Mesendoderm (in vitro differentiated cells): ENCODE data around the gene FOXL2NB.

Source experiments
- DNase-seq: peaks from one replicate; pipeline ENCODE4 v3.0.0; 2013
- H2AK5ac ChIP-seq: 2 replicates; pipeline ENCODE4 v1.6.1; 2013; ENCODE audit warnings: low read length, inconsistent platforms
- H2BK120ac ChIP-seq: 2 replicates; pipeline ENCODE4 v1.6.1; 2013; ENCODE audit warnings: low read depth, mild to moderate bottlenecking, low read length, moderate library complexity, mixed read lengths
- H2BK15ac ChIP-seq: replicated peaks from 2 replicates; pipeline ENCODE4 v1.6.1; 2013; ENCODE audit warnings: low read depth, mild to moderate bottlenecking, moderate library complexity
- H2BK5ac ChIP-seq: 2 replicates; pipeline ENCODE4 v1.6.1; 2013; ENCODE audit warnings: low read length, inconsistent platforms
- H3K18ac ChIP-seq: 2 replicates; pipeline ENCODE4 v1.6.1; 2013; ENCODE audit warnings: mild to moderate bottlenecking, low read length, mixed read lengths
- H3K23ac ChIP-seq: one replicate; pipeline ENCODE4 v1.6.1; 2013; ENCODE audit warnings: low read length
- H3K27ac ChIP-seq: 2 replicates; pipeline ENCODE4 v1.5.1; 2013; ENCODE audit warnings: low read depth, mild to moderate bottlenecking, inconsistent platforms, low read length, moderate library complexity
- H3K27me3 ChIP-seq: 2 replicates; pipeline ENCODE4 v1.6.1; 2013; ENCODE audit warnings: low read length, control low read depth, mild to moderate bottlenecking, inconsistent platforms; ENCODE audit not compliant: insufficient read depth, poor library complexity
- H3K36me3 ChIP-seq: 2 replicates; pipeline ENCODE4 v1.6.1; 2013; ENCODE audit warnings: low read length, inconsistent platforms; ENCODE audit not compliant: control insufficient read depth, insufficient read depth
- H3K4ac ChIP-seq: one replicate; pipeline ENCODE4 v1.6.1; 2013; ENCODE audit warnings: low read depth, mild to moderate bottlenecking, low read length, moderate library complexity
- H3K4me1 ChIP-seq: 2 replicates; pipeline ENCODE4 v1.6.1; 2013; ENCODE audit warnings: low read depth, low read length, inconsistent platforms; ENCODE audit not compliant: control insufficient read depth
- H3K4me2 ChIP-seq: 2 replicates; pipeline ENCODE4 v1.6.1; 2013; ENCODE audit warnings: low read length
- H3K4me3 ChIP-seq: 2 replicates; pipeline ENCODE4 v1.5.1; 2013; ENCODE audit warnings: mild to moderate bottlenecking, low read length
- H3K56ac ChIP-seq: one replicate; pipeline ENCODE4 v1.6.1; 2013; ENCODE audit warnings: low read length
- H3K79me1 ChIP-seq: 2 replicates; pipeline ENCODE4 v1.6.1; 2013; ENCODE audit warnings: low read length, inconsistent platforms
- H3K79me2 ChIP-seq: 2 replicates; pipeline ENCODE4 v1.6.1; 2013; ENCODE audit warnings: mild to moderate bottlenecking, low read length; ENCODE audit not compliant: control insufficient read depth, insufficient read depth
- H3K9ac ChIP-seq: 2 replicates; pipeline ENCODE4 v1.6.1; 2013; ENCODE audit warnings: low read length, inconsistent platforms
- H4K5ac ChIP-seq: one replicate; pipeline ENCODE4 v1.6.1; 2013; ENCODE audit warnings: low read length
- H4K8ac ChIP-seq: one replicate; pipeline ENCODE4 v1.6.1; 2013; ENCODE audit warnings: low read depth, mild to moderate bottlenecking, control low read depth, low read length, moderate library complexity
- WGBS: extraction: QIAGEN DNeasy Blood & Tissue Kit; methylation state at CpG from one replicate; pipeline ENCODE4 v1.1.7; 2013; ENCODE audit warnings: low lambda C conversion rate, missing lambda C conversion rate; ENCODE audit not compliant: insufficient coverage; ENCODE audit errors: extremely low coverage; 5-methylcytosine and 5-hydroxymethylcytosine counted together

The FOXL2NB gene

GRCh38 chr3:138945709-138946662 lies 1.0 kb upstream of the FOXL2NB start:
- Histone ChIP-seq H3K56ac (peak overlapping the region; percentile 61), H3K4me3 (peak overlapping the region; percentile 13), H3K18ac (peak overlapping the region; percentile 34), H2BK15ac (no peak overlapping the region), H4K8ac (no peak overlapping the region), H2AK5ac (no peak overlapping the region), H3K27ac (no peak overlapping the region), H3K23ac (no peak overlapping the region), H2BK5ac (no peak overlapping the region), H3K79me2 (no peaks in the 10 kb centered on the region), H4K5ac (no peak overlapping the region), H3K27me3 (peaks cover 53% of the 10 kb centered on the region), H3K4ac (no peak overlapping the region), H2BK120ac (no peak overlapping the region), H3K79me1 (no peaks in the 10 kb centered on the region), H3K9ac (peak overlapping the region; percentile 58), H3K4me1 (peaks cover 4% of the 10 kb centered on the region), H3K36me3 (no peaks in the 10 kb centered on the region), H3K4me2 (peak overlapping the region; percentile 44)
- peak; percentile 78 for DNase-seq
- no CpG with 5 or more reads among the region's 120 CpGs for WGBS

- Histone ChIP-seq H3K9ac (peak overlapping the region; percentile 32), H3K4me3 (no peak overlapping the region), H2BK15ac (no peak overlapping the region), H2AK5ac (no peak overlapping the region), H2BK120ac (no peak overlapping the region), H3K4me2 (peak overlapping the region; percentile 44), H3K79me2 (no peaks in the 10 kb centered on the region), H3K18ac (peak overlapping the region; percentile 29), H4K8ac (no peak overlapping the region), H3K27me3 (peaks cover 45% of the 10 kb centered on the region), H3K4me1 (peaks cover 4% of the 10 kb centered on the region), H3K79me1 (no peaks in the 10 kb centered on the region), H3K27ac (no peak overlapping the region), H3K56ac (peak overlapping the region; percentile 44), H3K36me3 (no peaks in the 10 kb centered on the region), H4K5ac (no peak overlapping the region), H3K23ac (no peak overlapping the region), H2BK5ac (no peak overlapping the region), H3K4ac (no peak overlapping the region)
- peak; percentile 77 for DNase-seq
- no CpG with 5 or more reads among the region's 21 CpGs for WGBS
Measured at GRCh38 chr3:138947495-138948121, 591 bp downstream of the FOXL2NB start.

GRCh38 chr3:138948371-138949001 lies 1.5 kb downstream of the FOXL2NB start:
- Histone ChIP-seq H3K18ac (no peak overlapping the region), H2BK15ac (no peak overlapping the region), H3K23ac (no peak overlapping the region), H3K4me3 (no peak overlapping the region), H3K27me3 (peaks cover 37% of the 10 kb centered on the region), H3K27ac (no peak overlapping the region), H3K79me1 (no peaks in the 10 kb centered on the region), H3K4me2 (no peak overlapping the region), H3K9ac (no peak overlapping the region), H3K4ac (no peak overlapping the region), H3K56ac (no peak overlapping the region), H2AK5ac (no peak overlapping the region), H4K5ac (no peak overlapping the region), H2BK120ac (no peak overlapping the region), H3K4me1 (peaks cover 4% of the 10 kb centered on the region), H2BK5ac (no peak overlapping the region), H3K36me3 (no peaks in the 10 kb centered on the region), H4K8ac (no peak overlapping the region), H3K79me2 (no peaks in the 10 kb centered on the region)
- no CpG with 5 or more reads among the region's 3 CpGs for WGBS
- DNase-seq = peak; percentile 59

- no CpG with 5 or more reads among the region's 5 CpGs for WGBS
- Histone ChIP-seq H3K36me3 (no peaks in the 10 kb centered on the region), H2BK120ac (no peak overlapping the region), H4K5ac (no peak overlapping the region), H3K9ac (no peak overlapping the region), H3K4ac (no peak overlapping the region), H3K4me3 (no peak overlapping the region), H3K23ac (no peak overlapping the region), H4K8ac (no peak overlapping the region), H3K18ac (no peak overlapping the region), H2AK5ac (no peak overlapping the region), H3K4me2 (peak overlapping the region; percentile 62), H2BK5ac (no peak overlapping the region), H3K27me3 (peaks cover 32% of the 10 kb centered on the region), H3K4me1 (peaks cover 4% of the 10 kb centered on the region), H2BK15ac (no peak overlapping the region), H3K79me1 (no peaks in the 10 kb centered on the region), H3K27ac (no peak overlapping the region), H3K56ac (no peak overlapping the region), H3K79me2 (no peaks in the 10 kb centered on the region)
- DNase-seq = peak; percentile 92
Measured at GRCh38 chr3:138949002-138949418, 2.0 kb downstream of the FOXL2NB start.

DNA sequence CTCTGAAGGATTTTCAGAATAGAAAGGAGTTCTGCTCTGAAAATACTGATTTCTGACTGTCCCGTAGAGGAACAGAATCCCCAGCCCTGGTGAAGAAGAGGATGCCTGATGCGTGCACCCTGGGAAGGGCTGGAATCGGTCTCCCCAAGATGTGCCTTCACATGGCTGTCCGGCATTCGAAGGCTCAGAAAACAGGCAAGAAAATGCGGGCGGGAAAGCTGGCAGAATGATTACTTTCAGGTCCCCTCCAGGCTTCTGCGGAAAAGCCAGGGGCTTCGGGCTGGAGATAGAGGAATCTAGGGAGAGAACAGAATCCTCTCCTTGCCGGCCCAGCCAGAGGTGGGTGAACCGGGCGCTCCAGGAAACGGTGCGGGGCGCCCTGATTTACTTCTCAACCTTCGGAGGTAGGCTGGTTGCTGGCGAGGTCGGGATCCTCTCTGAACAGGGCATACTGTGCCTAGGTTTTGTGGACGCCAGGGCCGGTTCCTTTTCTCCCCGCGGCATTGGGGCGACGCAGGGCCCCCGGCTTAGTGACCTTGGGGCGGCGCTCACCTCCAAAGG lies 2.5 kb downstream of the FOXL2NB start:
- Histone ChIP-seq H3K27ac (no peak overlapping the region), H3K18ac (no peak overlapping the region), H3K36me3 (no peaks in the 10 kb centered on the region), H2BK5ac (no peak overlapping the region), H3K79me1 (no peaks in the 10 kb centered on the region), H3K79me2 (no peaks in the 10 kb centered on the region), H2BK15ac (no peak overlapping the region), H2AK5ac (no peak overlapping the region), H3K9ac (peak overlapping the region; percentile 50), H3K56ac (peak overlapping the region; percentile 73), H3K23ac (no peak overlapping the region), H3K27me3 (peaks cover 29% of the 10 kb centered on the region), H3K4me3 (no peak overlapping the region), H3K4me1 (peaks cover 4% of the 10 kb centered on the region), H4K5ac (no peak overlapping the region), H3K4ac (no peak overlapping the region), H3K4me2 (peak overlapping the region; percentile 62), H4K8ac (no peak overlapping the region), H2BK120ac (no peak overlapping the region)
- DNase-seq = no peak
- no CpG with 5 or more reads among the region's 27 CpGs for WGBS
